GM12878 (cell line): ENCODE data around the gene DDX11. TPM values are rescaled to one million over a fixed set of nuclear protein-coding genes. Genes with fewer than 3 reads are reported as not detected.
"Not testable (repeated sequence)": the region's sequence is repeated elsewhere in the genome, so short reads cannot be mapped to it uniquely, and the experiment has no call there.

Experiments used
- ATAC-seq: fragments of 200-7000 bp; cut with Tn5 transposase; 3 replicates; pipeline ENCODE4 v1.9.1; 2020; ENCODE audit warnings: mild to moderate bottlenecking, moderate library complexity
- BruUV-seq: library from RNA; stranded (reverse); fragments of 400-500 nt; replicated peaks from 2 replicates; lab custom pipeline; 2021; lab: Mats Ljungman, UMichigan
- CTCF ChIA-PET: fragments of 300-600 bp; sonication (Branson Sonifier 250); formaldehyde crosslinking; extraction: SDS; loops from one replicate; lab custom pipeline; 2021; ENCODE audit warnings: inconsistent platforms; lab: Yijun Ruan, JAX
- POLR2A ChIA-PET: fragments of 350-600 bp; formaldehyde crosslinking; extraction: SDS; loops from one replicate; lab custom pipeline; 2021; ENCODE audit warnings: inconsistent platforms; lab: Charles Lee
- RAD21 ChIA-PET: fragments of 300-600 bp; sonication (Branson Sonifier 250); formaldehyde crosslinking; loops from one replicate; lab custom pipeline; 2023; ENCODE audit warnings: antibody characterized with exemption; ENCODE audit not compliant: unreplicated experiment; lab: Charles Lee
- SMC1A ChIA-PET: fragments of 300-600 bp; sonication (Branson Sonifier 250); formaldehyde crosslinking; loops from one replicate; lab custom pipeline; 2023; ENCODE audit not compliant: unreplicated experiment, uncharacterized antibody; lab: Charles Lee
- DNase-seq: peaks from one replicate; pipeline ENCODE4 v3.0.0-alpha.2; 2011; ENCODE audit warnings: low read depth, low spot score
- FAIRE-seq: peaks from 3 replicates; lab custom pipeline; 2011; peaks lifted over from hg19 to GRCh38; lab: Jason Lieb, UNC
- H2AFZ ChIP-seq: 2 replicates; pipeline ENCODE4 v1.6.0; 2011; ENCODE audit warnings: low read depth, low read length, control low read depth; ENCODE audit not compliant: control insufficient read depth
- H3K27ac ChIP-seq: 2 replicates; pipeline ENCODE4 v1.5.1; 2011; ENCODE audit warnings: control low read depth; ENCODE audit not compliant: control insufficient read depth, insufficient read depth
- H3K27me3 ChIP-seq, 2 experiments: replicated peaks in 1 of 2; 2 replicates each; pipeline versions ENCODE4 v1.6.0 to v1.6.1; 2011; ENCODE audit warnings: low read length in 1 of 2; ENCODE audit not compliant: control insufficient read depth in 2 of 2, insufficient read depth in 2 of 2
- H3K36me3 ChIP-seq, 2 experiments: 2 replicates each; pipeline ENCODE4 v1.5.1; 2011; ENCODE audit warnings: low read length in 1 of 2; ENCODE audit not compliant: control insufficient read depth in 2 of 2, insufficient read depth in 2 of 2
- H3K4me1 ChIP-seq: 2 replicates; pipeline ENCODE4 v1.6.1; 2011; ENCODE audit warnings: mild to moderate bottlenecking, low read length, moderate library complexity, mixed read lengths; ENCODE audit not compliant: control insufficient read depth, insufficient read depth
- H3K4me2 ChIP-seq: 2 replicates; pipeline ENCODE4 v1.6.0; 2011; ENCODE audit warnings: control low read depth; ENCODE audit not compliant: control insufficient read depth, insufficient read depth
- H3K4me3 ChIP-seq: fragments of 200-600 bp; sonication (generic); 2 replicates; pipeline ENCODE4 v1.5.1; 2016
- H3K79me2 ChIP-seq: 2 replicates; pipeline ENCODE4 v1.6.0; 2011; ENCODE audit warnings: low read length; ENCODE audit not compliant: control insufficient read depth, insufficient read depth
- H3K9ac ChIP-seq: 2 replicates; pipeline ENCODE4 v1.8.0; 2011; ENCODE audit warnings: low read length, control low read depth, mixed read lengths; ENCODE audit not compliant: control insufficient read depth, insufficient read depth
- H3K9me3 ChIP-seq: replicated peaks from 3 replicates; pipeline ENCODE4 v1.5.1; 2011; ENCODE audit warnings: mild to moderate bottlenecking, low read length; ENCODE audit not compliant: control insufficient read depth, insufficient read depth
- H4K20me1 ChIP-seq: 2 replicates; pipeline ENCODE4 v1.6.0; 2011; ENCODE audit not compliant: control insufficient read depth, insufficient read depth
- POLR2AphosphoS2 ChIP-seq: IDR thresholded peaks from 2 replicates; pipeline ENCODE4 v1.6.1; 2011; ENCODE audit warnings: low read depth, mild to moderate bottlenecking, low read length, improper control_type of control experiment, moderate library complexity
- POLR2AphosphoS5 ChIP-seq: IDR thresholded peaks from 2 replicates; pipeline ENCODE4 v1.6.1; 2011; ENCODE audit warnings: mild to moderate bottlenecking, low read length, inconsistent platforms
- RB1 ChIP-seq: fragments of 450-650 bp; formaldehyde crosslinking; IDR thresholded peaks from 2 replicates; pipeline ENCODE4 v1.6.1; 2017; ENCODE audit warnings: mild to moderate bottlenecking, borderline replicate concordance
- SPI1 ChIP-seq: IDR thresholded peaks from 2 replicates; pipeline ENCODE4 v1.6.1; 2011; ENCODE audit warnings: low read depth, mild to moderate bottlenecking, low read length, moderate library complexity, borderline replicate concordance; ENCODE audit not compliant: insufficient read depth
- WGBS: methylation state at CpG from one replicate; pipeline ENCODE4 v1.1.6; 2016; ENCODE audit warnings: low lambda C conversion rate; ENCODE audit not compliant: insufficient replicate concordance, insufficient coverage; ENCODE audit errors: missing lambda C conversion rate; 5-methylcytosine and 5-hydroxymethylcytosine counted together
- in situ Hi-C: fragments of 300-500 bp; cut with MboI; formaldehyde crosslinking; loops from 9 replicates; pipeline ENCODE4 v1.14.3; 2018; ENCODE audit warnings: mixed read lengths
- intact Hi-C: fragments of 100-400 bp; cut with micrococcal nuclease; formaldehyde crosslinking; loops from one replicate; pipeline ENCODE4 v1.14.2; 2022; ENCODE audit not compliant: unreplicated experiment
- polyA plus RNA-seq, 11 experiments: library from polyadenylated mRNA; depleted of rRNA in 4 of 11; unstranded in 6 of 11; stranded (reverse) in 5 of 11; fragments of >200 nt; fragmentation: Nextera tagmentation in 4 of 11; fragmentation: Illumina TruSeq in 1 of 11; extraction: Ambion mirVana in 4 of 11; extraction: Trizol in 1 of 11; gene quantifications; 1 replicate in 1 of 11; 2 replicates in 10 of 11; pipeline versions ENCODE4 v1.2.1 to v1.2.3, GENCODE V29; 2011 to 2016; ENCODE audit warnings: inconsistent platforms in 2 of 11, missing spikeins in 2 of 11, low read depth in 1 of 11
- total RNA-seq, 4 experiments: library from RNA; depleted of rRNA in 3 of 4; stranded (reverse); fragments of >200 nt in 3 of 4; fragmentation: Illumina TruSeq in 1 of 4; extraction: Trizol in 1 of 4; gene quantifications; 2 replicates each; pipeline versions ENCODE4 v1.2.1 to v1.2.3, GENCODE V29; 2013 to 2021

DDX11 gene
- total and polyA plus RNA-seq, 10 of the 15 experiments (the other 5 are each of a cell fraction or from before 2014, with no cell fraction given) = 3.8 to 94.2 (median 46.3) TPM

GRCh38 chr12:31105668-31106067 lies 32.0 kb downstream of the DDX11 start:
- intact Hi-C loops = no loop called here
- FAIRE-seq = no peak
- CTCF ChIA-PET = no interaction called here

GRCh38 chr12:31106101-31106803 lies 32.6 kb downstream of the DDX11 start:
- H3K4me1 ChIP-seq = no peaks in the 10 kb centered on the region
- ChIA-PET RAD21 (no interaction called here), POLR2A (no interaction called here), CTCF (no interaction called here), SMC1A (no interaction called here)
- no peaks in the 10 kb centered on the region for H3K79me2 ChIP-seq
- no peak overlapping the region for H3K4me2 ChIP-seq
- no peaks in the 10 kb centered on the region for H3K9me3 ChIP-seq
- intact Hi-C loops (no loop called here), in situ Hi-C loops (no loop called here)
- H3K36me3 ChIP-seq = peaks cover 0 to 2% of the 10 kb centered on the region in 2 experiments; a peak in 2 of 4 replicates
- DNase-seq (no peak), ATAC-seq (peak; percentile 11; the same call in 1 of the 3 replicates), FAIRE-seq (no peak)
- H2AFZ ChIP-seq = no peak overlapping the region
- no TSS peak for BruUV-seq
- H3K9ac ChIP-seq = no peak overlapping the region
- no peak for TF ChIP-seq POLR2AphosphoS2
- 0 out of 2 replicates have a peak, but pooled peaks have one; percentile 7 for TF ChIP-seq POLR2AphosphoS5
- no peaks in the 10 kb centered on the region for H4K20me1 ChIP-seq
- H3K27ac ChIP-seq = no peak overlapping the region
- WGBS = 82% methylated on average over 9 of the region's 10 CpGs
- no peaks in the 10 kb centered on the region for H3K27me3 ChIP-seq
- H3K4me3 ChIP-seq = no peak overlapping the region

More at GRCh38 chr12:31105668-31106067, 32.0 kb downstream of the DDX11 start:
- Histone ChIP-seq H3K4me1 (no peaks in the 10 kb centered on the region), H2AFZ (no peak overlapping the region), H3K79me2 (no peaks in the 10 kb centered on the region), H4K20me1 (no peaks in the 10 kb centered on the region), H3K27ac (no peak overlapping the region), H3K4me2 (no peak overlapping the region), H3K36me3 (peaks cover 0 to 2% of the 10 kb centered on the region in 2 experiments; a peak in 2 of 4 replicates), H3K9me3 (no peaks in the 10 kb centered on the region), H3K4me3 (no peak overlapping the region), H3K27me3 (no peaks in the 10 kb centered on the region), H3K9ac (no peak overlapping the region)
- no peak for ATAC-seq
- in situ Hi-C loops = no loop called here
- DNase-seq = no peak
- TF ChIP-seq SPI1 = no peak
- TF ChIP-seq RB1 = no peak
- WGBS = 96% methylated on average over 8 of the region's 8 CpGs
- no TSS peak for BruUV-seq
- ChIA-PET RAD21 (no interaction called here), SMC1A (no interaction called here), POLR2A (no interaction called here)

GRCh38 chr12:31109773-31110172 lies 36.1 kb downstream of the DDX11 start:
- H2AFZ ChIP-seq, FAIRE-seq, H3K9ac ChIP-seq, H3K36me3 ChIP-seq, H3K4me2 ChIP-seq, ATAC-seq, RAD21 ChIA-PET, H3K79me2 ChIP-seq, H3K4me3 ChIP-seq, intact Hi-C loops, in situ Hi-C loops, H3K9me3 ChIP-seq, H3K27ac ChIP-seq, H3K4me1 ChIP-seq, SMC1A ChIA-PET, CTCF ChIA-PET, POLR2A ChIA-PET, DNase-seq, H4K20me1 ChIP-seq, H3K27me3 ChIP-seq, BruUV-seq: not testable (repeated sequence)
- 58% methylated on average over 6 of the region's 6 CpGs for WGBS
